ENCODE data around the gene XPR1.

DNA sequence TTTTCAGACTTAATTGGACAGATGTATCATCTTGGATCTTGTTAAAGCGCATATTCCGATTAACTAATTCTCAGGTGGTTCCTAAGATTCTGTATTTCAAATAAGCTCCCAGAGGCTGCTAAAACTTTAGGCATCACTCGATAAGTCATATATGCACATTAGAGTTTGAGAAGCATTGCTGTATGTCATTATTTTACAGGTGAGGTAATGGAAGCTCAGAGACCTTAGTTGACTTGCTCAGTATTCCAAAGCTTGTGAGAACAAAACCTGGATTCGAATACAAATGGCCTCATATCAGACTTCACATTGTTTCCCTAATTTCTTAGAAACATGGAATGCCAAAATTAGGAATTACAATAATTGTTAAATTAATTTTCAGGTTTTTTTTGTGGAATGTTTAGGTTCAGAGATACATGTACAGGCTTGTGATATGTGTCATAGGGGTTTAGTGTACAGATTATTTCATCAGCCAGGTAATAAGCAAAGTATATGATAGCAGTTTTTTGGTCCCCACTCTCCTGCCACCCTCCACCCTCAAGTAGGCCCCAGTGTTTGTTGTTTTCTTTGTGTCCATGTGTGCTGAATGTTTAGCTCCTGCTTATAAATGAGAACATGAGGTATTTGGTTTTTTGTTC, 96.8 kb downstream of the XPR1 start:
- TF ChIP-seq, protein P1, sequence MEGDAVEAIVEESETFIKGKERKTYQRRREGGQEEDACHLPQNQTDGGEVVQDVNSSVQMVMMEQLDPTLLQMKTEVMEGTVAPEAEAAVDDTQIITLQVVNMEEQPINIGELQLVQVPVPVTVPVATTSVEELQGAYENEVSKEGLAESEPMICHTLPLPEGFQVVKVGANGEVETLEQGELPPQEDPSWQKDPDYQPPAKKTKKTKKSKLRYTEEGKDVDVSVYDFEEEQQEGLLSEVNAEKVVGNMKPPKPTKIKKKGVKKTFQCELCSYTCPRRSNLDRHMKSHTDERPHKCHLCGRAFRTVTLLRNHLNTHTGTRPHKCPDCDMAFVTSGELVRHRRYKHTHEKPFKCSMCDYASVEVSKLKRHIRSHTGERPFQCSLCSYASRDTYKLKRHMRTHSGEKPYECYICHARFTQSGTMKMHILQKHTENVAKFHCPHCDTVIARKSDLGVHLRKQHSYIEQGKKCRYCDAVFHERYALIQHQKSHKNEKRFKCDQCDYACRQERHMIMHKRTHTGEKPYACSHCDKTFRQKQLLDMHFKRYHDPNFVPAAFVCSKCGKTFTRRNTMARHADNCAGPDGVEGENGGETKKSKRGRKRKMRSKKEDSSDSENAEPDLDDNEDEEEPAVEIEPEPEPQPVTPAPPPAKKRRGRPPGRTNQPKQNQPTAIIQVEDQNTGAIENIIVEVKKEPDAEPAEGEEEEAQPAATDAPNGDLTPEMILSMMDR (IDR thresholded peaks at IDR 0.05): no peak
- TF ChIP-seq EZH2 (IDR thresholded peaks at IDR 0.05; ENCODE audit: borderline replicate concordance, insufficient read depth, low read depth, low read length, poor library complexity, severe bottlenecking): no peak

Data from B cell (primary cell).